Measurements from ENCODE around the gene IDH3A. TPM values are rescaled to one million over a fixed set of nuclear protein-coding genes. Genes with fewer than 3 reads are reported as not detected.

The IDH3A gene
- total RNA-seq, 1 experiment from 2014 or later, result 115 TPM

GRCh38 chr15:78105476-78106241, 43.5 kb upstream of the IDH3A start:
- RAD21 ChIA-PET (ENCODE audit: low non-redundant PET in 1 of 2, low total read pairs in 2 of 2, uncharacterized antibody in 2 of 2, unreplicated experiment in 2 of 2), result no interaction called here
- CTCF ChIA-PET, result no interaction called here
- intact Hi-C loops (cut with micrococcal nuclease), result no loop called here

More at GRCh38 chr15:78105476-78106241, 43.5 kb upstream of the IDH3A start:
- Histone ChIP-seq H3K79me2 (ENCODE audit: insufficient read depth, low read length) (no peaks in the 10 kb centered on the region), H3K9ac (ENCODE audit: low read length) (no peak overlapping the region), H3K4me3 (replicated peaks in 1 of 2; ENCODE audit: low read depth in 1 of 2, low read length in 2 of 2) (no peak overlapping the region), H3K9me2 (ENCODE audit: insufficient read depth) (no peaks in the 10 kb centered on the region), H3K27ac (ENCODE audit: low read depth, low read length) (no peak overlapping the region), H3K27me3 (ENCODE audit: insufficient read depth, low read length) (no peaks in the 10 kb centered on the region), H3K36me3 (ENCODE audit: control insufficient read depth in 1 of 2, insufficient read depth in 2 of 2, low read length in 2 of 2) (no peaks in the 10 kb centered on the region), H2AFZ (ENCODE audit: low read depth, low read length, poor library complexity, severe bottlenecking) (no peak overlapping the region), H3K9me3 (ENCODE audit: control insufficient read depth in 1 of 2, insufficient read depth in 1 of 2, low read depth in 1 of 2, low read length in 2 of 2) (no peaks in the 10 kb centered on the region), H3K4me2 (ENCODE audit: low read length) (no peak overlapping the region), H3K4me1 (ENCODE audit: control insufficient read depth in 1 of 2, insufficient read depth in 2 of 2, low read length in 2 of 2) (0 out of 4 replicates have a peak, but pooled peaks cover 0 to 6% of the 10 kb centered on the region in 2 experiments), H4K20me1 (ENCODE audit: insufficient read depth) (no peaks in the 10 kb centered on the region)
- ATAC-seq (no peak), DNase-seq (ENCODE audit: low read depth, low spot score) (no peak)
- no TSS peak for BruUV-seq (replicated peaks)
- no peak for TF ChIP-seq ZFX (IDR thresholded peaks at IDR 0.05)
- TF ChIP-seq EZH2 (IDR thresholded peaks at IDR 0.05), result no peak
- no peak for TF ChIP-seq SP1 (IDR thresholded peaks at IDR 0.05; ENCODE audit: low read depth)
- no peak for TF ChIP-seq CBX3 (IDR thresholded peaks at IDR 0.05; ENCODE audit: low read depth)
- TF ChIP-seq CTCF (IDR thresholded peaks at IDR 0.05 in 2 of 3, conservative IDR thresholded peaks at IDR 0.05 in 1 of 3; ENCODE audit: borderline replicate concordance in 1 of 3, insufficient read depth in 1 of 3, low read depth in 2 of 3, low read length in 2 of 3), result no peak
- no peak for TF ChIP-seq REST (IDR thresholded peaks at IDR 0.05; ENCODE audit: low read depth)
- TF ChIP-seq, protein P1, sequence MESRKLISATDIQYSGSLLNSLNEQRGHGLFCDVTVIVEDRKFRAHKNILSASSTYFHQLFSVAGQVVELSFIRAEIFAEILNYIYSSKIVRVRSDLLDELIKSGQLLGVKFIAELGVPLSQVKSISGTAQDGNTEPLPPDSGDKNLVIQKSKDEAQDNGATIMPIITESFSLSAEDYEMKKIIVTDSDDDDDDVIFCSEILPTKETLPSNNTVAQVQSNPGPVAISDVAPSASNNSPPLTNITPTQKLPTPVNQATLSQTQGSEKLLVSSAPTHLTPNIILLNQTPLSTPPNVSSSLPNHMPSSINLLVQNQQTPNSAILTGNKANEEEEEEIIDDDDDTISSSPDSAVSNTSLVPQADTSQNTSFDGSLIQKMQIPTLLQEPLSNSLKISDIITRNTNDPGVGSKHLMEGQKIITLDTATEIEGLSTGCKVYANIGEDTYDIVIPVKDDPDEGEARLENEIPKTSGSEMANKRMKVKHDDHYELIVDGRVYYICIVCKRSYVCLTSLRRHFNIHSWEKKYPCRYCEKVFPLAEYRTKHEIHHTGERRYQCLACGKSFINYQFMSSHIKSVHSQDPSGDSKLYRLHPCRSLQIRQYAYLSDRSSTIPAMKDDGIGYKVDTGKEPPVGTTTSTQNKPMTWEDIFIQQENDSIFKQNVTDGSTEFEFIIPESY (IDR thresholded peaks at IDR 0.05; ENCODE audit: extremely low read depth, insufficient replicate concordance, low read length), result no peak
- TF ChIP-seq JUND (IDR thresholded peaks at IDR 0.05), result no peak
- POLR2A ChIA-PET, result no interaction called here
